NCI-H2196 treated with DMSO at 0.1 percent for 48 hours (cell line): Measurements from ENCODE around the gene UNC93A.
"Not testable (repeated sequence)": the region's sequence is repeated elsewhere in the genome, so short reads cannot be mapped to it uniquely, and the experiment has no call there.

Experiments
- DNase-seq: peaks from one replicate; lab custom pipeline; 2025; ENCODE audit not compliant: unreplicated experiment; lab: John Stamatoyannopoulos, UW

The UNC93A gene

DNA sequence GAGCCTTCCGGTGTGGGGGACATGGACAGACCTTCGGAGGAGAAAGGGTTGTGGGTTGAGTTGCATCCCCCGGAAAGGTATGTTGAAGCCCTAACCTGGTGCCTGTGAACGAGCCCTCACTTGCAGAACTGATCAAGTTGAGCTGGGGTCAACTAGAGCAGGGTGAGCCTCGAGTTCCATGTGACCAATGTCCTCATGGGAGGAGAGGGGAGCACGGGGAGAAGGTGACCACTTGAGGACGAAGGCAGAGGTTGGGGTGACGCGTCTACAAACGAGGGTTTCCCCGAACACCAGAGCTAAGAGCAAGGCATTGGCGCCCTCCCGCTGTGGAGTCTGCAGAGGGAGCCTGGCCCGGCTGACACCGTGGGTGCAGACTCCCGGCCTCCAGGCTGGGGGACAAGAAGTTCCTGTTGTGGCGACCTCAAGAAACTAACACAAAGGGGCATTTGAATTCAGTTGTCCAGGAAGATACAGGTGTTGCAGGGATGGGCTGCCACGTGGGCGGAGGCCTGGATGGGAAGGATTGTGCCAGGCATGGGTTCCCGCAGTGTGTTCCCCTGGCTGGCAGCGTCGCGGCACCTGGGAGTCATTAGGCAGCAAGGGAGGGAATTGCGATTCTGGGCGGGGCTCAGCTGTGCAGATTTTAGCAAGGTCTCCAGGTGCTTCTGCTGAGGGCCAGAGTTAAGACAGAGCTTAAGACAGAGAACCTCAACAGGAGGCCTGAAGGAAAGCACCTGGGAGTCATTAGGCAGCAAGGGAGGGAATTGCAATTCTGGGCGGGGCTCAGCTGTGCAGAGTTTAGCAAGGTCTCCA is 20.4 kb upstream of the UNC93A start:
- DNase-seq = no peak

GRCh38 chr6:167272151-167272550 is 19.0 kb upstream of the UNC93A start:
- no peak for DNase-seq

DNA sequence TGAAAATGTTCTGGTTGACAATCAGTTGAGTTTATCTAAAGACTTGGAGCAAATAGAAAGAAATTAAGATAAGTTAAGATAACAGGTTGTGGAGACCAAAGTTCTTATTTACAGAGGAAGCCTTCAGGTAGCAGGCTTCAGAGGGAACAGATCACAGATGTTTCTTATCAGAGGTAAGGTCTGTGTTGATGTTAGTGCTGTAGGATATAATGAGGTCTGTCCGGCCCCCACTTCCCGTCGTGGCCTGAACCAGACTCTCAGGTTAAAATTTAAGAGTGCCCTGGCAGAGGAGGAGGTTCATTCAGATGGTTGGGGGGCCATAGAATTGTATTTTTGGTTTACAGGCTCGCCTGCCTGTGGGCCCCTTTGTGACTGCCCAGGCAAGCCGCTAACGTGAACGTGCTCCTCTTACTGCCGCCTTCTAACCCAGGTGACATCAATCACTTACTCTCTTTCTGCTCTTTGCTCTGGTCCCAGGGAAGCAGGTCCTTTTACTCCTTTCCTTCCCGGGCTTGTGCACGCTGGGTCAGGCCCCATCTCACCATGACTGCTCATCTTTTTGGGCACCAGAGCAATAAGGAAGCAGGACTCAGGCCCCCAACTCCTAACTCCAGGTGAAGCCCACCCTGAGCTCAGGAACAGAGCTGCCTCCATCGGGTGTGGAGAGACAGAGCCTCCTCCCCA is 18.3 kb upstream of the UNC93A start:
- no peak for DNase-seq

- DNase-seq = no peak
These were observed 16.8 kb upstream of the UNC93A start for GRCh38 chr6:167274270-167274669.

DNA sequence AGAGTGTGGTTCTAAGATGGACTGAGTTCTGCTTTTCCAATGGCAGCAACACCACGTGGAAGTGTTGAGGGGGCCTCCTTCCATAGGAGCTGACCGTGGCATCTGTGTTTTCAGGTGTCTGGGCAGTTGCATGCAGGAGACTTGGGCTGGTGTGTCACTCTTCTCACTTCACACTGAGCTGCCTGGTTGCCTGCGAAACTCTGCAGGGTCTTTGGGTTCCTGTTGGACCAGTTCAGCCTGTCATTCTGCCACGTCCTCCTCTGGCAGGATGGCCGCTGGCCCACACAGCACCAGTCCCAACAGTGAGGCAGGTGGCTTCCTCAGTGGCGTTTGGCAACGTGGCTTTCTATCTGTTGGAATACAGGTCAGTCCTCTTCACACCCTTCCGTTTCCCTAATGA is 16.1 kb upstream of the UNC93A start:
- no peak for DNase-seq

GRCh38 chr6:167275436-167275835 is 15.7 kb upstream of the UNC93A start:
- DNase-seq = no peak

- no peak for DNase-seq
These were observed 14.2 kb upstream of the UNC93A start for GRCh38 chr6:167276772-167277533.

DNA sequence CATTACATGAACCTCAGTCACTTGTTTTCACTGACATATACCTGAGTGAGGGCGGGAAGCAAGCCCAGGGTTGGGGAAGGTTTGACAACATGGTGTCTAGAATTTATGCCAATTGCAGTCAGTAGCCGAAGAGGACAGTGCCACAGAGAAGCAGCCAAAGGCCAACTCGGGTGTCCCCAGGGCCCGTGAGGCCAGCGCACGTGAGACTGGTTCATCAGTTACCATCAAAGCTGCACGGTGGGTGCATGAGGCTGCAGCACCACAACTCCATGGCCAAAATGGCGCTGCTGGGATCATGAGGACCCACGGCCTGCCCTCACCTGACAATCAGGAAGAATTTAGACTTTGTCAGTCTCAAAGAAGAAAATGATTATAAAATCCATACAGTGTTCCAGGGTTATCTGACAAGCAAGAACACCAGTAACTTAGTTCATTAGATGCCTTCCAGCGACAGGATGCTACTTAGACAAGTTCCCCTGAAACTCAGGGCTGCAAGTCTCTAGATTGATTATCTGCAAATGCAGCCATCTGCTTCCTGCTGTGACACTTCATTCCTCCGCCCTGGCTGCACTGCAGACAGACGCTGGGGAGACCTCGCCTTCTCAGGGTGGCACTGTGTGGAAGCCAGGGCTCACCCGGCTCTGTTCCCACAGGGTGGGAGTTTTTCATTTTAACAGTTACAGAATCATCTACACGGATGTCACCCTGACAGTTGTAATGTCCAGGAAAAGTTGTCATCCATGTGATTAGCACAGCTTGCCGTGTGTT is 12.8 kb upstream of the UNC93A start:
- DNase-seq = not testable (repeated sequence)

GRCh38 chr6:167279766-167280446 is 11.2 kb upstream of the UNC93A start:
- DNase-seq = no peak

DNA sequence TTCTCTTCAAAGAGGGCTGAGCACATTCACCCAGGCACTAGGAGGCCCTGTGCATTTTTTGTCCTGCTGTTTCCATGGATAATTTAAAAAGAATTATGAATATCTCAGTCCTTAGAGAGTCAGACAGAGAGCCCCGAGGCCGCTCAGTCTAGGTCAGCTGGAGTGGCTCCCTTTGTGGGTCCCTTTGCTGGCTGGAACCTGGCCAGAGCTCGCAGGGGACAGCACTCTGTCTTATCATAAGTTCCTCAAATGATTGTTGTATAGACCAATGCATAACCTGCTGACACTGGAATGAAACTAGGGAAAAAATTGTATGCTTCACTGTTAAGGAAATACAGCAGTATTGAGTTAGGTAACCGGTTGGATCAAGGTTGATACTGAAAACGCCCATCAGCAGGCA is 10.6 kb upstream of the UNC93A start:
- DNase-seq = not testable (repeated sequence)

- DNase-seq = no peak
These were observed 8.9 kb upstream of the UNC93A start for GRCh38 chr6:167282165-167282564.

DNA sequence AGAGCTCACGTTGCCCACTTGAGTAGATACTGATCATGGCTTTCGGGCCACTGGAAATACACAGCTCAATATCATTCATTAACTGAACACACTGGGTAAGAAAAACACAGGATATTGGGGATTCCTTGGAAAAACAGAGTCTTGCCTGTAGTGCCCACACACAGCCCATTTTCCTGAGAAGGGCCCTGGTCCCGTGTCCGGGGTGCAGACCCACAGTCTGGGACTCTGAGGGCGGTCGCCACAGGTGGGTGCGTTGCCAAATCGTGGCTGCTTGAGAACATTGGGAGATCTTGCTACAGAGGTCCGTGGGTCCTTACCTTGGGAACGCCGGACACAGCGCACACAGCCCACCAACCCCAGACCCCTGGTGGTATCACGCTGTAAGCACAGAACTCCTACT is 6.5 kb upstream of the UNC93A start:
- not testable (repeated sequence) for DNase-seq

- no peak for DNase-seq
These were observed 5.9 kb upstream of the UNC93A start for GRCh38 chr6:167285077-167285770.

DNA sequence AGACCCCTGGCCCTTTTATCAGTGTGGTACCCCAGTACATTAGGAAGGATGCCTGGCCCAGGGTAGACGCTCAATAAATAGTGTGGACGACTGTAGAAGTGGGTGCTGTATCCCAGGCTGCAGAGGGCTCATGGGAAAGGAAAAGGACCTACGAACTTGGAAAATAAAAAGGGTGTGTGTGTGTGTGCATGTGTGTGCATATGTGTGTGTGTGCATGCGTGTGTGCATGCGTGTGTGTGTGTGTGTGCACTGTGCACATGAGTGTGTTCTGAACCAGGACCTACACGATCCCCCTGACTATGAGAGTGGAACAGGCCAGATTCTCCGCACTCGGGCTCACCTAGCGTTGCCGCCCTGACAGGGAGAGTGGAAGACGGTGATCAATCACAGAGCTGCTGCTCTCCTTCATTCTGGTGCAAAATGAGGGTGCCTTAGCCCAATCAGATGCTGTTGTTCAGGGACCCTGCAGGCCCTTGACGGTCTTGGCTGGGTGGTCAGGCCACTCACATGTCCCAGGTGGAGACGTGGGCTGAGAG is 3.5 kb upstream of the UNC93A start:
- no peak for DNase-seq

DNA sequence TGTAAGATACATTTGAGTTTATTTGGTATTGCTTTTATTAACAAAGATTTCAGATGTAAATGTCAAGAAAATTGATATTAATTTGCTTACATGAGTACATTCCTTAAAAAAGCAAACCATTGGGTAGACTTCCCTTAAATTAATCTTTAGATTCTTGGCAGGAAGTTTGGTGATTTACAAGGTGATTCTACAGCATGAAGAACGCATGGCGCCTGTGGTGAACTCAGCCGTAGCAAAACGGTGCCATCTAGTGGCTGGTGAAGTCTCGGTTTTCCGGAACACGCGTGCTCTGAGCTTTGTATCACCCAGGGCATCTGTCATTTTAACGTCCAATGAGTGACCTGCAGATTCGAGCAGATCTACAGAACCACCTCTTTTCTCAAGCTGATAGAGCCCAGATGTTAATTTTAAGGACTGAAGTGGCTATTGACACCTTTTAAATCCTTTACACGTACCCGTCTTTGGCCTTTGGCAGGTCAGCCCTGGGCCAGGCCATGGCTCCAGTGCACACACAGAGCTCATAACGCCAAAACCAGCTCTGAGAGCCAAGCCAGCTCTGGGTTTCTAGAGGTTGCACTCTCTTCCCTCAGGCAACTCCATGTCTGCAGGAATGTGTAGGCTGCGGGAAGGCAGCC is 2.4 kb upstream of the UNC93A start:
- not testable (repeated sequence) for DNase-seq

GRCh38 chr6:167289291-167289690 is 1.8 kb upstream of the UNC93A start:
- DNase-seq = not testable (repeated sequence)

DNA sequence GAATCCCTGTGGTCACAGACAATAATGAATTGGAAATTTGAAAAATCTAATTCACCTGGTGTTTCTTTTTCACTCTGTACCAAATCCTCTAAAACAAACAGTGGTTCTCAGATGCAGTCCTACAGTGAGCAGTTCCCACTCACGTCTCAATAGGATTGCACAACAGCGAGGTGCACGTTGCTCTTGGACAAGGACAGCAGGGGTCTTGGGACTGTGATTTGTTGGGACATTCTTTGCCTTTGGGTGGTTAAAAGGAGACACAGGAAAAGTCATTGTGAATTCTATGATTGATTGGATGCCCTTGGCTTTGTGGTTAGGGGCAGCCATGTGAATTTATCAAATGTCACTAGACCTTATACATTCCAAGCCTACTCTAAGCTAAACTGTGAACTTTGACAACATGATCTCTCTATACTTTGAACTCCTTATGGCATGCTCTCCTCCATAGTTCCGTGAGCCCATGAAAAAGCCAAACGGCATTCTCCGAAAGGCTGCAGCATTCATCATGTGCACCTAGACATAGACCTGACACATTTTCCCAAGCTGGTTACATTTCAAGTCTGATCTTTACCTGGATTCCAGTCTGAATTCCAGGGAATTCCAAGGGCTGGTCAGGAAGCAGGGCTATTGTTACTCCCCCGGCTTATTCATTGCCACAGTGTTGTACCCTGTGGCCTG is 647 bp downstream of the UNC93A start:
- no peak for DNase-seq

DNA sequence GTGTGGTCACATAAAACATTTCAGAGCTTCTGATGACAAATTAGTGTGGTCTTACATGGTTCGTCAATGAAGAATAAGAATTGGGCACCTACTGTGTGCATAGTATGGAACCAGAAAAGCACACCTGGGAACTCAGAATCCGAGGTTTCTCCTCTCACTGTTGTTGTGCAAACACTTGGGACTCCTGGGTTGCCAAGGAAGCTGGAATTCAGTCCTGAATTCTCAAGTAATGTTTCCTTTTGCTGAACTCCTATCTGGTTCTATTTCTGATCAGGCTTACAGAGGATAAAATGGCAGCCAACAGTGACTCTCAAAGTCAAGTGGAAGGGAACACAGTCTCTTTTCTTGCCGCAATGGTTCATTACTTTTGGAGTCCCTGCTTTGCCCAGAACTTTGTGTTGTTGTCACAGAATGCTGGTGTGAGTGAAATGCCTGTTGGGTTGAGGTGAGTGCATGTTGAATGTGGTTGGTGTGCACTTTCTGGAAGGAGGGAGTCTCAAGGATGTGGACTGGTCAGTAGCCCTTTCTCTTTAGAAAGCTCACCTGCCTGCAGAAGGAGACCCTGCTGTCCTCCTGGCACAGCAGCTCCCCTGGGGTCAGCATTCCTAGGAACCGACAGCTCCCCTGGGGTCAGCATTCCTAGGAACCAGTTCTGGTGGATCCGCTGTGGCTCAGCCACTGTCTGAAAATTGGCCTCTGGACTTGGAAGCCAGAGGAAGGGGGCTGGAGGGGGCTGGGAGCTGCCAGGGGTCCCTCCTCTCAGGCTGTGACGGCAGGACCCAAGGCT is 1.4 kb downstream of the UNC93A start:
- no peak for DNase-seq
